SH-SY5Y (cell line): ENCODE measurements around the gene NAALADL2.

Source experiments
- GATA2 ChIP-seq: IDR thresholded peaks from 2 replicates; pipeline ENCODE4 v1.6.1; 2011; ENCODE audit warnings: mild to moderate bottlenecking, low read depth, low read length
- GATA3 ChIP-seq: IDR thresholded peaks from 2 replicates; pipeline ENCODE4 v1.6.1; 2011; ENCODE audit warnings: low read depth, mild to moderate bottlenecking, low read length, moderate library complexity

- TF ChIP-seq GATA2 (no peak), GATA3 (no peak)
These were observed 538.2 kb downstream of the NAALADL2 start for GRCh38 chr3:175397372-175397771.
